Measurements from ENCODE around the gene UBFD1. TPM values are rescaled to one million over a fixed set of nuclear protein-coding genes. Genes with fewer than 3 reads are reported as not detected.
A peak's percentile ranks its signal among the peaks of the same experiment; 100 is the strongest.

Gene UBFD1
- polyA plus RNA-seq, 3 donors, result 8.0 to 8.9 (median 8.0) TPM

GRCh38 chr16:23557779-23558702 lies 514 bp downstream of the UBFD1 start:
- Histone ChIP-seq H3K4me3 (replicated peaks in 1 of 3; ENCODE audit: low read depth in 2 of 3, low read length in 3 of 3) (peak overlapping the region; percentile 59 to 87 (median 70)), H4K20me1 (ENCODE audit: insufficient read depth, low read length) (no peaks in the 10 kb centered on the region), H3K9ac (ENCODE audit: insufficient read depth, low read length, poor library complexity, severe bottlenecking) (peak overlapping the region; percentile 84), H3K27me3 (ENCODE audit: control insufficient read depth in 2 of 2, insufficient read depth in 2 of 2, low read length in 2 of 2) (no peaks in the 10 kb centered on the region), H3K79me2 (ENCODE audit: insufficient read depth, low read length) (peaks cover 21% of the 10 kb centered on the region), H3K9me3 (replicated peaks in 1 of 2; ENCODE audit: control insufficient read depth in 1 of 2, insufficient read depth in 1 of 2, low read length in 2 of 2) (no peaks in the 10 kb centered on the region), H3K36me3 (replicated peaks in 1 of 2; ENCODE audit: control insufficient read depth in 1 of 2, insufficient read depth in 2 of 2, low read length in 2 of 2) (peaks cover 34 to 42% of the 10 kb centered on the region in 2 donors), H3K27ac (ENCODE audit: low read depth in 1 of 2, low read length in 2 of 2) (peak overlapping the region in 1 of 2 donors; percentile 82), H3K4me2 (replicated peaks; ENCODE audit: extremely low read depth, low read length, poor library complexity, severe bottlenecking) (peak overlapping the region; percentile 85), H3K4me1 (ENCODE audit: control insufficient read depth in 1 of 2, insufficient read depth in 2 of 2, low read length in 2 of 2) (peaks cover 15 to 22% of the 10 kb centered on the region in 2 donors), H2AFZ (ENCODE audit: insufficient read depth, low read depth, low read length, poor library complexity, severe bottlenecking) (peak overlapping the region; percentile 92)
- H3K4me3 Mint-ChIP-seq, result peak overlapping the region; percentile 87 to 88
- H3K36me3 Mint-ChIP-seq, result peaks cover 32 to 34% of the 10 kb centered on the region in 2 donors
- peaks cover 0 to 3% (median 0%) of the 10 kb centered on the region in 7 donors for H3K9me3 Mint-ChIP-seq
- DNase-seq, result peak in 1 of 3 donors; percentile 10
- no peak for TF ChIP-seq CTCF (IDR thresholded peaks at IDR 0.05)
- H3K4me1 Mint-ChIP-seq, result peaks cover 21% of the 10 kb centered on the region
- under 1% methylated on average over 56 of the region's 60 CpGs for WGBS (ENCODE audit: insufficient coverage)
- H3K27me3 Mint-ChIP-seq (ENCODE audit: low read depth in 3 of 3), result peaks cover 0 to 2% (median 0%) of the 10 kb centered on the region in 3 donors
- H3K27ac Mint-ChIP-seq, result peak overlapping the region; percentile 35 to 94 (median 87)
- intact Hi-C loops (cut with micrococcal nuclease), result loop anchor here (1.0 to 5.0 kb wide), 4 partner anchors 38 to 106 kb away; partner anchors contain the start of genes NDUFAB1 (in 2 of the 2) and COG7 (in 1 of the 2)

GRCh38 chr16:23561586-23561985 lies 4.1 kb downstream of the UBFD1 start:
- Mint-ChIP-seq H3K9me3 (peaks cover 0 to 3% (median 0%) of the 10 kb centered on the region in 7 donors), H3K4me1 (peaks cover 17% of the 10 kb centered on the region), H3K36me3 (peaks cover 60 to 63% of the 10 kb centered on the region in 2 donors), H3K27ac (no peak overlapping the region), H3K4me3 (no peak overlapping the region), H3K27me3 (ENCODE audit: low read depth in 3 of 3) (no peaks in the 10 kb centered on the region)
- no peak for DNase-seq
- no peaks in the 10 kb centered on the region for H3K9me3 ChIP-seq (replicated peaks in 1 of 2; ENCODE audit: control insufficient read depth in 1 of 2, insufficient read depth in 1 of 2, low read length in 2 of 2)
- H3K36me3 ChIP-seq (replicated peaks in 1 of 2; ENCODE audit: control insufficient read depth in 1 of 2, insufficient read depth in 2 of 2, low read length in 2 of 2), result peaks cover 68 to 77% of the 10 kb centered on the region in 2 donors
- intact Hi-C loops (cut with micrococcal nuclease), result no loop called here
- H3K4me1 ChIP-seq (ENCODE audit: control insufficient read depth in 1 of 2, insufficient read depth in 2 of 2, low read length in 2 of 2), result peaks cover 12 to 17% of the 10 kb centered on the region in 2 donors
- no peak for TF ChIP-seq CTCF (IDR thresholded peaks at IDR 0.05)
- H3K4me2 ChIP-seq (replicated peaks; ENCODE audit: extremely low read depth, low read length, poor library complexity, severe bottlenecking), result no peak overlapping the region
- no peak overlapping the region for H3K27ac ChIP-seq (ENCODE audit: low read depth in 1 of 2, low read length in 2 of 2)
- H4K20me1 ChIP-seq (ENCODE audit: insufficient read depth, low read length), result no peaks in the 10 kb centered on the region
- no peak overlapping the region for H3K9ac ChIP-seq (ENCODE audit: insufficient read depth, low read length, poor library complexity, severe bottlenecking)
- H3K4me3 ChIP-seq (replicated peaks in 1 of 3; ENCODE audit: low read depth in 2 of 3, low read length in 3 of 3), result no peak overlapping the region
- no peak overlapping the region for H2AFZ ChIP-seq (ENCODE audit: insufficient read depth, low read depth, low read length, poor library complexity, severe bottlenecking)
- H3K27me3 ChIP-seq (ENCODE audit: control insufficient read depth in 2 of 2, insufficient read depth in 2 of 2, low read length in 2 of 2), result no peaks in the 10 kb centered on the region
- H3K79me2 ChIP-seq (ENCODE audit: insufficient read depth, low read length), result peaks cover 21% of the 10 kb centered on the region
- WGBS (ENCODE audit: insufficient coverage), result 95% methylated on average over 4 of the region's 5 CpGs
